Testis (tissue), 3 donors: Measurements from ENCODE around the gene WNK1. TPM values are rescaled to one million over a fixed set of nuclear protein-coding genes. Genes with fewer than 3 reads are reported as not detected.

Experiments
- DNase-seq: peaks from one replicate; pipeline ENCODE4 v3.0.0-alpha.2; 2019
- H3K27ac ChIP-seq, 2 donors: fragments of 200-600 bp; sonication (generic); one replicate each; pipeline ENCODE4 v1.5.1; 2019
- H3K27me3 ChIP-seq: fragments of 200-600 bp; sonication (generic); one replicate; pipeline ENCODE4 v1.5.1; 2019
- H3K36me3 ChIP-seq: fragments of 200-600 bp; sonication (generic); one replicate; pipeline ENCODE4 v1.5.1; 2017; ENCODE audit warnings: low read depth; ENCODE audit errors: missing control alignments
- H3K4me1 ChIP-seq: fragments of 200-600 bp; sonication (generic); one replicate; pipeline ENCODE4 v1.5.1; 2019
- H3K4me3 ChIP-seq, 2 donors: fragments of 200-600 bp; sonication (generic); one replicate each; pipeline ENCODE4 v1.5.1; 2017 to 2019
- H3K9me3 ChIP-seq: fragments of 200-600 bp; sonication (generic); one replicate; pipeline ENCODE4 v1.5.1; 2017
- POLR2A ChIP-seq: fragments of 450-650 bp; IDR thresholded peaks from one replicate; pipeline ENCODE4 v1.6.1; 2017; ENCODE audit warnings: antibody characterized with exemption, mild to moderate bottlenecking, moderate library complexity
- WGBS, 2 donors: methylation state at CpG; one replicate each; pipeline ENCODE4 v1.1.5; 2018; 5-methylcytosine and 5-hydroxymethylcytosine counted together
- intact Hi-C: fragments of 100-400 bp; cut with DNase I; formaldehyde crosslinking; loops from one replicate; pipeline ENCODE4 v1.15.1; 2023; ENCODE audit warnings: low total_unique reads
- polyA plus RNA-seq: library from polyadenylated mRNA; stranded (reverse); fragments of 350-450 nt; fragmentation: Illumina TruSeq; extraction: RNeasy Lipid Tissue Mini Kit (QIAGEN cat#74804); gene quantifications from one replicate; pipeline ENCODE4 v1.2.3, GENCODE V29; 2014; ENCODE audit warnings: low read depth, low replicate concordance; ENCODE audit not compliant: insufficient read depth
- total RNA-seq, 2 donors: library from RNA; depleted of rRNA; stranded (reverse); fragments of >200 nt; gene quantifications; one replicate each; pipeline ENCODE4 v1.2.3, GENCODE V29; 2016
- TF ChIP-seq, protein P1 (sequence below), 3 experiments: fragments of 450-650 bp in 2 of 3; fragments of 200-600 bp in 1 of 3; sonication (generic) in 1 of 3; IDR thresholded peaks; one replicate each; pipeline ENCODE4 v1.5.1; 2016 to 2019; ENCODE audit warnings: antibody characterized with exemption in 3 of 3, mild to moderate bottlenecking in 2 of 3, moderate library complexity in 1 of 3

Gene WNK1
- total and polyA plus RNA-seq, 3 donors from 2014 or later: 152 to 276 (median 259) TPM

DNA sequence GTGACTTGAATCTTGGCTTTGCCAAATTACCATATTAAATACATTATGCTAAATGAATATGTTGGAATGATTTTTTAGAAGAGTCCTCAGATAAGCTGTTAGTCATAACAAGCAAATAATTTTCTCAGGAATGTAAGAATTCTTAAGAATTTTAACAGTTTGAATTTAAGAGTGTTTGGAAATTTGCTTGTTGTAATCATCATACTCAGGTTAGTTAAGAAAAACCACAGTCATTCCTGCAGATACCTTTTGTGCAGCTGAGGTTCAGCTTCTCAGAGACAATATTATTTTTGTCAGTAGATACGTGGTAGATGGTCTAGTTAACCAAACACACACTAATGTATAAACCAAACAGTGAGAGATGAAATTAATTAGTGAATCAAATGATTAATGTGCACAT lies 8.9 kb downstream of the WNK1 start:
- intact Hi-C loops: no loop called here
- DNase-seq: no peak
- H3K4me3 ChIP-seq: no peak overlapping the region
- no peaks in the 10 kb centered on the region for H3K27me3 ChIP-seq
- 61 to 73% methylated on average over 1 of the region's 1 CpG for WGBS, 2 donors
- no peak overlapping the region for H3K27ac ChIP-seq
- no peaks in the 10 kb centered on the region for H3K9me3 ChIP-seq
- no peaks in the 10 kb centered on the region for H3K36me3 ChIP-seq
- TF ChIP-seq, protein P1, sequence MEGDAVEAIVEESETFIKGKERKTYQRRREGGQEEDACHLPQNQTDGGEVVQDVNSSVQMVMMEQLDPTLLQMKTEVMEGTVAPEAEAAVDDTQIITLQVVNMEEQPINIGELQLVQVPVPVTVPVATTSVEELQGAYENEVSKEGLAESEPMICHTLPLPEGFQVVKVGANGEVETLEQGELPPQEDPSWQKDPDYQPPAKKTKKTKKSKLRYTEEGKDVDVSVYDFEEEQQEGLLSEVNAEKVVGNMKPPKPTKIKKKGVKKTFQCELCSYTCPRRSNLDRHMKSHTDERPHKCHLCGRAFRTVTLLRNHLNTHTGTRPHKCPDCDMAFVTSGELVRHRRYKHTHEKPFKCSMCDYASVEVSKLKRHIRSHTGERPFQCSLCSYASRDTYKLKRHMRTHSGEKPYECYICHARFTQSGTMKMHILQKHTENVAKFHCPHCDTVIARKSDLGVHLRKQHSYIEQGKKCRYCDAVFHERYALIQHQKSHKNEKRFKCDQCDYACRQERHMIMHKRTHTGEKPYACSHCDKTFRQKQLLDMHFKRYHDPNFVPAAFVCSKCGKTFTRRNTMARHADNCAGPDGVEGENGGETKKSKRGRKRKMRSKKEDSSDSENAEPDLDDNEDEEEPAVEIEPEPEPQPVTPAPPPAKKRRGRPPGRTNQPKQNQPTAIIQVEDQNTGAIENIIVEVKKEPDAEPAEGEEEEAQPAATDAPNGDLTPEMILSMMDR (IDR thresholded peaks at IDR 0.05): no peak
- TF ChIP-seq POLR2A: no peak
- no peaks in the 10 kb centered on the region for H3K4me1 ChIP-seq

DNA sequence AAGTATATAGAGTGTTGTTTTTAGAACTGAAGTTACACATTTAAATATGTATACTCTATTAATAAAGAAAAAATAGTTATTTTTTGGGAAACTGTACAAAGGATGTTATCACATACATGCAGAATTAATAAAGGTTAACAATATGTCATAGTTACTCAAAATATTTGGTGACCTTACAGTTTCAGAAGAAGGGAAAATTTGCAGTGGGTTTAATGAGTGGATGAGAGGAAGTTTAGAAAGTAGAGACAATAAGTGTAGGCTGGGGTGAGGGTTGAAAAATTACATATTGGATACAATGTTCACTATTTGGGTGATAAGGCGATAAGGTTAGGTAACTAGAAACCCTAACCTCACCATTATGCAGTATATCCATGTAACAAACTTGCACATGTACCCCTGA lies 13.5 kb downstream of the WNK1 start:
- H3K4me3 ChIP-seq: no peak overlapping the region
- no peaks in the 10 kb centered on the region for H3K27me3 ChIP-seq
- DNase-seq: no peak
- H3K4me1 ChIP-seq: peaks cover 4% of the 10 kb centered on the region
- H3K36me3 ChIP-seq: no peaks in the 10 kb centered on the region
- H3K9me3 ChIP-seq: no peaks in the 10 kb centered on the region
- 64 to 68% methylated on average over 1 of the region's 1 CpG for WGBS, 2 donors
- H3K27ac ChIP-seq: no peak overlapping the region
- intact Hi-C loops: no loop called here
- TF ChIP-seq, protein P1 (IDR thresholded peaks at IDR 0.05): no peak
- TF ChIP-seq POLR2A: no peak

DNA sequence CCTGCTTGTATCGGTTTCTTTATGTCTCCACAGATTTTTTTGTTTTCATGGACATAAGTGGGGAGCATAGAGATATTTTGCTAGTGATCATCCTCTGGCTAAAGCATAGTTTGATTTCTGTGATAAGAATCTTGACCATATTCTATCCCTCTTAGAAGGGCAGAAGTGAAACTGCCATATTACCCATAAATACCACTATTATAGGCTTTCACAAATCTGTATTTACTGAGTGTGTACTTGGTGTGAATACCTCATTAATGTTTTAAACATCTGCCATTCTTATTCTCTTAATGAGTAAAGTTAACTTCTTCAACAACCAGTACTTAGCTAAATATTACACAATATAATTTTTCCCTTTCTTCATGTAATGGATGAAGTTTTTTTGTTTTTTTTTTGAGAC lies 16.1 kb downstream of the WNK1 start:
- no peak for DNase-seq
- 93 to 100% methylated on average over 1 of the region's 1 CpG for WGBS, 2 donors
- no peak overlapping the region for H3K27ac ChIP-seq
- H3K4me1 ChIP-seq: peaks cover 4% of the 10 kb centered on the region
- TF ChIP-seq POLR2A: no peak
- TF ChIP-seq, protein P1 (IDR thresholded peaks at IDR 0.05): no peak
- intact Hi-C loops: no loop called here
- no peaks in the 10 kb centered on the region for H3K36me3 ChIP-seq
- H3K27me3 ChIP-seq: no peaks in the 10 kb centered on the region
- H3K9me3 ChIP-seq: no peaks in the 10 kb centered on the region
- no peak overlapping the region for H3K4me3 ChIP-seq

DNA sequence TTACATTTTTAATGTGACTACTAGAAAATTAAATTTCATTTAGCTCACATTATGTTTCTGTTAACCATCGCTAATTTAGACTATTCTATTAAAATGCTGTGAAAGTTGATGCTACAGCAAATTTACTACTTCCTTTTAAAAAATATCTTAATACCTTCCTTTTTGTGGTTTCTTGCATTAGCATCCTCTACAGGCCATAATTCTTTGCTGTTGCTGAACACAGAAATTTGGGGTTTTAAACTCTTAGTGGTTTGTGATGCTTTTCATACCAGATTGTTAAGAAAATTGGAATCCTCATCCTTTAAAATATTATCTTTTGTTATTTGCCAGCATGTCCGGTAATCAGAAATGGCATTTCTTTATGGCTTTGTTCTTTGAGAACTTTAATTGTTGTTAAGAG lies 18.1 kb downstream of the WNK1 start:
- Histone ChIP-seq H3K36me3 (no peaks in the 10 kb centered on the region), H3K4me3 (no peak overlapping the region), H3K27me3 (no peaks in the 10 kb centered on the region), H3K27ac (no peak overlapping the region), H3K9me3 (no peaks in the 10 kb centered on the region), H3K4me1 (peaks cover 9% of the 10 kb centered on the region)
- WGBS, 2 donors: 75 to 84% methylated on average over 2 of the region's 2 CpGs
- TF ChIP-seq POLR2A: no peak
- TF ChIP-seq, protein P1 (IDR thresholded peaks at IDR 0.05): no peak
- no peak for DNase-seq
- intact Hi-C loops: no loop called here

DNA sequence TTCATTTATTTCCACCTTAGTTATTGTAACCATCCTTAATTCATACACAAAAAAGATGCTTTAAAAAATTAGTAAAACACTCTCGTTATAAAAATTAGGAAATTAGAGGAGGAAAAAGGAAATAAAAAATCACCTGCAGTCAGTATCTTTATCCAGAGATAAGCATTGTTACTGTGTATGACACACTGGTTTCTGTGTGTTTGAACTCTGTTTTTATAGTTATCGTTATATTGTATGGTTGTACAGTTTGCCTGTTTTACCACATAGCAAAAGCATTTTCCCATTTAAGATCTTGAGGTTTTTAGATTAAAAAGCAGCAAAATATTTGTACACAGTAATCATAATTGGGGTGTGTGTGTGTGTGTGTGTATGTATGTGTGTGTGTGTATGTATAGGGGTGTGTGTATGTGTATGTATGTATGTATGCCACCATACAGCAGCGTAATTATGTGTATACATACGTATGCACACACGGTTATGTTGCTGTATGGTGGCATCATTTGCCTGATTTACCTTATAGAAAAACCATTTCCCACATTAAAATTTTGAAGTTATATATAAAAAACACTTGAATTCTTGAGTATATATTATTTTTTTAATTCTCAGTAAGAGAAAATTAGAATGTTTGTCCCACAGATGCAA lies 19.8 kb downstream of the WNK1 start:
- Histone ChIP-seq H3K9me3 (no peaks in the 10 kb centered on the region), H3K27ac (no peak overlapping the region), H3K4me3 (no peak overlapping the region), H3K4me1 (peaks cover 12% of the 10 kb centered on the region), H3K27me3 (no peaks in the 10 kb centered on the region), H3K36me3 (no peaks in the 10 kb centered on the region)
- no peak for DNase-seq
- TF ChIP-seq POLR2A: no peak
- TF ChIP-seq, protein P1 (IDR thresholded peaks at IDR 0.05): no peak
- intact Hi-C loops: no loop called here
- 78 to 82% methylated on average over 5 of the region's 5 CpGs for whole genome bisulfite sequencing, 2 donors
